ENCODE measurements around the gene APOBEC4. TPM values are rescaled to one million over a fixed set of nuclear protein-coding genes. Genes with fewer than 3 reads are reported as not detected.

The APOBEC4 gene
- total RNA-seq, 1 experiment from 2014 or later, result not detected

DNA sequence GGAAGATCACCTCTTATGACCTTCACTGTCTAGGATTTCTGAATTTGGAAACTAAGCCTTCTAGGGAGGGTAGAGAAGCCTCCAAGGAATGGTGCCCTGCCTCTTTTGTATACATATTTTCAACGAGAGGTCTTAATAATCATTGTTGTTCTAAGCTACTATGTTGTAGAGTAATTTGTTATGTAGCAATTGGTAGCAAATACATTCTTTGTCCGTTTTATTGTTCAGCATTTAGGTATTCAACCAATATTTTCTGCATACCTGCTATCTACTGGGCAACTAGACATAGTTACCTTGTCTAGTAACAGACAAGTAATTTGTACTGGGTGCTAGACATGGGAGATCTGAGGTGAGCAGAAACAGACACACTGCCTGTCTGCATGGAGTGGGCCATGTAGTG, 42.1 kb downstream of the APOBEC4 start:
- ChIA-PET CTCF (interaction anchor here (0.6 to 4.5 kb wide), 10 partner anchors 9 to 305 kb away, joined by 3 to 33 read pairs (median 6); no protein-coding TSS in a partner anchor), POLR2A (interaction anchor here (1.2 to 4.0 kb wide), 3 partner anchors 9 to 41 kb away, joined by 4 to 25 read pairs (median 8); no protein-coding TSS in a partner anchor)
- intact Hi-C loops (cut with micrococcal nuclease), result no loop called here
- Mint-ChIP-seq H3K9me3 (ENCODE audit: unreplicated experiment) (no peaks in the 10 kb centered on the region), H3K4me1 (ENCODE audit: insufficient read depth, unreplicated experiment) (peaks cover 36% of the 10 kb centered on the region), H3K27ac (ENCODE audit: low read depth, unreplicated experiment) (no peak overlapping the region), H3K27me3 (ENCODE audit: insufficient read depth, unreplicated experiment) (no peaks in the 10 kb centered on the region), H3K36me3 (ENCODE audit: insufficient read depth, unreplicated experiment) (no peaks in the 10 kb centered on the region), H3K4me3 (ENCODE audit: unreplicated experiment) (no peak overlapping the region)
- no TSS peak for BruUV-seq (replicated peaks)
- TF ChIP-seq, protein P1, sequence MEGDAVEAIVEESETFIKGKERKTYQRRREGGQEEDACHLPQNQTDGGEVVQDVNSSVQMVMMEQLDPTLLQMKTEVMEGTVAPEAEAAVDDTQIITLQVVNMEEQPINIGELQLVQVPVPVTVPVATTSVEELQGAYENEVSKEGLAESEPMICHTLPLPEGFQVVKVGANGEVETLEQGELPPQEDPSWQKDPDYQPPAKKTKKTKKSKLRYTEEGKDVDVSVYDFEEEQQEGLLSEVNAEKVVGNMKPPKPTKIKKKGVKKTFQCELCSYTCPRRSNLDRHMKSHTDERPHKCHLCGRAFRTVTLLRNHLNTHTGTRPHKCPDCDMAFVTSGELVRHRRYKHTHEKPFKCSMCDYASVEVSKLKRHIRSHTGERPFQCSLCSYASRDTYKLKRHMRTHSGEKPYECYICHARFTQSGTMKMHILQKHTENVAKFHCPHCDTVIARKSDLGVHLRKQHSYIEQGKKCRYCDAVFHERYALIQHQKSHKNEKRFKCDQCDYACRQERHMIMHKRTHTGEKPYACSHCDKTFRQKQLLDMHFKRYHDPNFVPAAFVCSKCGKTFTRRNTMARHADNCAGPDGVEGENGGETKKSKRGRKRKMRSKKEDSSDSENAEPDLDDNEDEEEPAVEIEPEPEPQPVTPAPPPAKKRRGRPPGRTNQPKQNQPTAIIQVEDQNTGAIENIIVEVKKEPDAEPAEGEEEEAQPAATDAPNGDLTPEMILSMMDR (IDR thresholded peaks at IDR 0.05; ENCODE audit: unreplicated experiment), result no peak
- no peak for DNase-seq (ENCODE audit: unreplicated experiment)

DNA sequence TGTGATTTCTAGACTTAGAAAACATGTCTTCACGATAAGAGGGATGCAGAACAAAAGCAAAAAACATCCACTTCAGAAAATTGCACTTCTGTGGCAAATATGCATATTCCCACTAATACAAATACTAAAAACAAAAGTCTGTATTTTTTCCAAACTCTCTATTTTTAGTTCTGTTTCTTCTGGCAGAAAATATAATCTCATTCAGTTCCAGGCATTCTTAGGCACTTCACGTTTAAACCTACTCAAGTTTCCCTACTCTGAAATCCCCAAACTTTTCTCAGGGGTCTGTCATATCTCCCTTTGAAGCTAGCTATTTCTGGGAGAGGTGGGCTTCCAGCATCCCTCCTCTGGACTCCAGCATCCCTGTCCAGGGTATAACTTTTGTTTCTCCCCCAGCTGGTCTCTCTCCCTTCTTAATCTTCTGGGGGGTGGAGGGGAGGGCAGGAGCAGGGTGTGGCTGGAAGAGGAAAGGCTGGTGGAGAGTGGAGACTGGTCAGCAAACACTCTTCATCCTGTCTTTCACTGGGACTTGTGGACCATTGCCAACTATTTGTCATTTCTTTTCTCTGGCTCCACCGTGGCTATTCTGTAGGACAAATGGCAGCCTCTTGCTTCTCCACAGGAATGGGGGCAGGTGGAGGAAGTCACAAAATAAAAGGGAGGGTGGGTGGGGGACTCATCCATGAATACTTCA, 43.2 kb downstream of the APOBEC4 start:
- peak; percentile 43 for DNase-seq (ENCODE audit: unreplicated experiment)
- no peak overlapping the region for H3K4me3 Mint-ChIP-seq (ENCODE audit: unreplicated experiment)
- TF ChIP-seq, protein P1 (IDR thresholded peaks at IDR 0.05; ENCODE audit: unreplicated experiment), result no peak
- H3K4me1 Mint-ChIP-seq (ENCODE audit: insufficient read depth, unreplicated experiment), result peaks cover 34% of the 10 kb centered on the region
- ChIA-PET POLR2A (interaction anchor here (0.6 to 4.0 kb wide), 20 partner anchors 8 to 1144 kb away, joined by 3 to 25 read pairs (median 4); partner anchors contain the start of genes EDEM3 and SMG7), CTCF (interaction anchor here (0.5 to 4.5 kb wide), 33 partner anchors 9 to 1333 kb away, joined by 3 to 33 read pairs (median 4); partner anchors contain the start of gene NCF2)
- H3K27ac Mint-ChIP-seq (ENCODE audit: low read depth, unreplicated experiment), result peak overlapping the region; percentile 99
- no peaks in the 10 kb centered on the region for H3K36me3 Mint-ChIP-seq (ENCODE audit: insufficient read depth, unreplicated experiment)
- no peaks in the 10 kb centered on the region for H3K9me3 Mint-ChIP-seq (ENCODE audit: unreplicated experiment)
- intact Hi-C loops (cut with micrococcal nuclease), result loop anchor here (1.0 to 2.0 kb wide), 6 partner anchors 13 to 306 kb away; no protein-coding TSS in a partner anchor
- H3K27me3 Mint-ChIP-seq (ENCODE audit: insufficient read depth, unreplicated experiment), result no peaks in the 10 kb centered on the region
- BruUV-seq (replicated peaks), result no TSS peak

DNA sequence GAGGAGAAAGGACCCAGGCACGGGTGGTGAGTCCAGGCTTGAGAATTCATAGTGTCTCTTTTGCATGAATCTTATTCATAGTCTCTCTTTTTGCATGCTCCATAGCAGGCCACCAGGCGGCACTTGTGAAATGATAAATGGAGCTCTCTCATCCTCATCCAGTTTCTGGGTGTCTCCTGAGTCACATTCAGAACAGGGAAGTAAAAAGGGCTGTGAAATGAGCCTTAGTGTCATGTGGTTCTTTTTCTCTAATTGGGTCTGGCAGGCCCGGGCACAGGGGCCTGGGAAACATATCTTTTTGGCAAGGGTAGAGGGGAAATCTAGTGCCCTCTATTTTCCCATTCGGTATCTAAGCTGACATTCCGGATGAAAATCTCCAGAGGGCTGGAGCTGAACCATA, 43.8 kb downstream of the APOBEC4 start:
- ChIA-PET POLR2A (interaction anchor here (0.6 to 4.0 kb wide), 19 partner anchors 9 to 1145 kb away, joined by 3 to 25 read pairs (median 3); partner anchors contain the start of genes EDEM3 and SMG7), CTCF (interaction anchor here (0.5 to 4.5 kb wide), 32 partner anchors 8 to 1333 kb away, joined by 3 to 33 read pairs (median 4); partner anchors contain the start of gene NCF2)
- H3K27ac Mint-ChIP-seq (ENCODE audit: low read depth, unreplicated experiment), result peak overlapping the region; percentile 99
- peak overlapping the region; percentile 38 for H3K4me3 Mint-ChIP-seq (ENCODE audit: unreplicated experiment)
- BruUV-seq (replicated peaks), result no TSS peak
- peak; percentile 87 for DNase-seq (ENCODE audit: unreplicated experiment)
- no peaks in the 10 kb centered on the region for H3K36me3 Mint-ChIP-seq (ENCODE audit: insufficient read depth, unreplicated experiment)
- H3K27me3 Mint-ChIP-seq (ENCODE audit: insufficient read depth, unreplicated experiment), result no peaks in the 10 kb centered on the region
- H3K4me1 Mint-ChIP-seq (ENCODE audit: insufficient read depth, unreplicated experiment), result peaks cover 31% of the 10 kb centered on the region
- intact Hi-C loops (cut with micrococcal nuclease), result loop anchor here (1.0 to 2.0 kb wide), 6 partner anchors 14 to 307 kb away; no protein-coding TSS in a partner anchor
- TF ChIP-seq, protein P1 (IDR thresholded peaks at IDR 0.05; ENCODE audit: unreplicated experiment), result peak; percentile 69
- no peaks in the 10 kb centered on the region for H3K9me3 Mint-ChIP-seq (ENCODE audit: unreplicated experiment)

DNA sequence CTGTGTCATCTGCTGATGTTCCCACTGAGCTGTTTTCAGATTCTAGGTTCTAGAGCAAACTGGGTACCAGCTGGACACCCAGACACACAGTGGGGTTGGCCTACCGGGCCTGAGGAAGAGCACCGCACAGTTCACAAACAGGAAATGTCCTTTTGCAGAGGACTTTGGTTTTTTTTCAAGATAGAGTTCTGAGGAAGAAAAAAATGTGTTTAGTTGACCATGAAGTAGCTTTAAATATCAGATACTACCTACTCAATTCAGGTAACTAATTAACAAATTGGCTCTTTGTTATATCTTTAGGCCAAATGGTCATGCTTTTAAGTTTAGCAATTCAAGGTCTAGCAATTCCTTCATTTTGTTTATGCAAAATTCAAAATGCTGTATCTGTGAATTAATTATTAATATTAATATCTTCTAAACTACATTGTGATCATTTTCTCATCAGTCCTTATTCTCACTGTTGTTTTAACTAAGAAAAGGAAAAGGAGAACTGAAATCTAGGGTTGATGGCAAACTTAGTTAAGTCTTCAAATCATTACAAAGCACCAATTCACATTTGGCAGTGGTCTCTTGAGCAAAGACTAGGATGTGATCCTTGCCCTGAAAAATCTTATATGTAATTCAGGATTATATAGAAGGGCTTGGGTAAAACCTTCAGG, 45.7 kb downstream of the APOBEC4 start:
- no TSS peak for BruUV-seq (replicated peaks)
- intact Hi-C loops (cut with micrococcal nuclease), result no loop called here
- peaks cover 38% of the 10 kb centered on the region for H3K4me1 Mint-ChIP-seq (ENCODE audit: insufficient read depth, unreplicated experiment)
- ChIA-PET CTCF (interaction anchor here (1.2 to 4.5 kb wide), 11 partner anchors 9 to 308 kb away, joined by 3 to 33 read pairs (median 7); no protein-coding TSS in a partner anchor), POLR2A (interaction anchor here (1.0 to 1.7 kb wide), 4 partner anchors 9 to 27 kb away, joined by 3 to 5 read pairs (median 3); no protein-coding TSS in a partner anchor)
- TF ChIP-seq, protein P1 (IDR thresholded peaks at IDR 0.05; ENCODE audit: unreplicated experiment), result no peak
- no peak overlapping the region for H3K4me3 Mint-ChIP-seq (ENCODE audit: unreplicated experiment)
- no peaks in the 10 kb centered on the region for H3K36me3 Mint-ChIP-seq (ENCODE audit: insufficient read depth, unreplicated experiment)
- no peaks in the 10 kb centered on the region for H3K9me3 Mint-ChIP-seq (ENCODE audit: unreplicated experiment)
- H3K27me3 Mint-ChIP-seq (ENCODE audit: insufficient read depth, unreplicated experiment), result no peaks in the 10 kb centered on the region
- H3K27ac Mint-ChIP-seq (ENCODE audit: low read depth, unreplicated experiment), result peak overlapping the region; percentile 99
- no peak for DNase-seq (ENCODE audit: unreplicated experiment)
